GM19043 (cell line): ENCODE results near the gene PTBP3.
"Not testable (repeated sequence)": the region's sequence is repeated elsewhere in the genome, so short reads cannot be mapped to it uniquely, and the experiment has no call there.

ENCODE experiments used
- ATAC-seq: cut with Tn5 transposase; IDR thresholded peaks from one replicate; pipeline ENCODE4 v1.9.1; 2021; ENCODE audit warnings: low read depth; ENCODE audit not compliant: unreplicated experiment

Gene PTBP3

GRCh38 chr9:112273876-112274275 is 59.5 kb downstream of the PTBP3 start:
- ATAC-seq: no peak

GRCh38 chr9:112271466-112272098 is 61.8 kb downstream of the PTBP3 start:
- no peak for ATAC-seq

- no peak for ATAC-seq
Observed at GRCh38 chr9:112268413-112268812, 65.0 kb downstream of the PTBP3 start.

GRCh38 chr9:112267086-112267485 is 66.3 kb downstream of the PTBP3 start:
- ATAC-seq: not testable (repeated sequence)

GRCh38 chr9:112265391-112265790 is 68.0 kb downstream of the PTBP3 start:
- ATAC-seq: no peak

- ATAC-seq: no peak
Observed at GRCh38 chr9:112262577-112262976, 70.8 kb downstream of the PTBP3 start.

GRCh38 chr9:112261133-112261532 is 72.3 kb downstream of the PTBP3 start:
- ATAC-seq: no peak

GRCh38 chr9:112258106-112258505 is 75.3 kb downstream of the PTBP3 start:
- no peak for ATAC-seq

- no peak for ATAC-seq
Observed at GRCh38 chr9:112252194-112252593, 81.2 kb downstream of the PTBP3 start.

- ATAC-seq: peak; percentile 79
Observed at GRCh38 chr9:112249277-112249676, 84.1 kb downstream of the PTBP3 start.

GRCh38 chr9:112248722-112249121 is 84.7 kb downstream of the PTBP3 start:
- ATAC-seq: no peak

GRCh38 chr9:112247090-112247489 is 86.3 kb downstream of the PTBP3 start:
- ATAC-seq: no peak

- no peak for ATAC-seq
Observed at GRCh38 chr9:112245126-112245525, 88.3 kb downstream of the PTBP3 start.

- no peak for ATAC-seq
Observed at GRCh38 chr9:112242147-112242804, 91.1 kb downstream of the PTBP3 start.

- ATAC-seq: no peak
Observed at GRCh38 chr9:112241491-112241890, 91.9 kb downstream of the PTBP3 start.

- ATAC-seq: no peak
Observed at GRCh38 chr9:112239708-112240107, 93.7 kb downstream of the PTBP3 start.

- ATAC-seq: no peak
Observed at GRCh38 chr9:112239284-112239683, 94.1 kb downstream of the PTBP3 start.

- no peak for ATAC-seq
Observed at GRCh38 chr9:112234779-112235178, 98.6 kb downstream of the PTBP3 start.

- no peak for ATAC-seq
Observed at GRCh38 chr9:112233769-112234168, 99.7 kb downstream of the PTBP3 start.

GRCh38 chr9:112232233-112232632 is 101.2 kb downstream of the PTBP3 start:
- no peak for ATAC-seq

GRCh38 chr9:112226091-112226490 is 107.3 kb downstream of the PTBP3 start:
- no peak for ATAC-seq
